WTC11 (cell line): ENCODE results near the gene SLC5A9. TPM values are rescaled to one million over a fixed set of nuclear protein-coding genes. Genes with fewer than 3 reads are reported as not detected.

ENCODE experiments used
- ATAC-seq: fragments of 200-7000 bp; cut with Tn5 transposase; 2 replicates; pipeline ENCODE4 v1.10.0; 2021; ENCODE audit warnings: mild to moderate bottlenecking, moderate library complexity
- CTCF ChIA-PET: fragments of 300-600 bp; sonication (Branson Sonifier 250); formaldehyde crosslinking; loops from one replicate; lab custom pipeline; 2021; ENCODE audit warnings: antibody characterized with exemption; lab: Charles Lee
- POLR2A ChIA-PET: fragments of 350-600 bp; sonication (Branson Sonifier 250); formaldehyde crosslinking; loops from one replicate; lab custom pipeline; 2021; ENCODE audit warnings: antibody characterized with exemption; lab: Charles Lee
- DNase-seq: peaks from one replicate; pipeline ENCODE4 v3.0.0; 2021; ENCODE audit warnings: low spot score
- H3K27ac Mint-ChIP-seq: 2 replicates; pipeline ENCODE4 v1.8.0; 2021; ENCODE audit warnings: mixed read lengths
- H3K27me3 Mint-ChIP-seq: 2 replicates; pipeline ENCODE4 v1.8.0; 2021; ENCODE audit warnings: low read depth, mild to moderate bottlenecking, moderate library complexity, mixed read lengths
- H3K36me3 Mint-ChIP-seq: 2 replicates; pipeline ENCODE4 v1.8.0; 2021; ENCODE audit warnings: mixed read lengths
- H3K4me1 Mint-ChIP-seq: 2 replicates; pipeline ENCODE4 v1.8.0; 2022; ENCODE audit warnings: mixed read lengths
- H3K4me3 Mint-ChIP-seq: 2 replicates; pipeline ENCODE4 v1.8.0; 2021; ENCODE audit warnings: mild to moderate bottlenecking, moderate library complexity, mixed read lengths
- H3K9me3 Mint-ChIP-seq: 2 replicates; pipeline ENCODE4 v1.8.0; 2021; ENCODE audit warnings: mixed read lengths
- ATF3 ChIP-seq: sonication (generic); formaldehyde crosslinking; conservative IDR thresholded peaks from 2 replicates; pipeline ENCODE4 v1.8.1; 2022; ENCODE audit warnings: mild to moderate bottlenecking, missing genetic modification reagents
- CREB1 ChIP-seq: sonication (generic); formaldehyde crosslinking; IDR thresholded peaks from 2 replicates; pipeline ENCODE4 v1.8.0; 2023; ENCODE audit warnings: mild to moderate bottlenecking, missing genetic modification reagents
- CREM ChIP-seq: sonication (generic); formaldehyde crosslinking; IDR thresholded peaks from 2 replicates; pipeline ENCODE4 v1.8.1; 2022; ENCODE audit warnings: mild to moderate bottlenecking, missing genetic modification reagents, moderate library complexity
- CTCF ChIP-seq: fragments of 200-600 bp; IDR thresholded peaks from 2 replicates; pipeline ENCODE4 v1.8.0; 2022; ENCODE audit warnings: antibody characterized with exemption
- ELF4 ChIP-seq: sonication (generic); formaldehyde crosslinking; IDR thresholded peaks from 2 replicates; pipeline ENCODE4 v1.8.1; 2022; ENCODE audit warnings: low read depth, mild to moderate bottlenecking, moderate library complexity, missing genetic modification reagents
- EMX1 ChIP-seq: fragments of 250-450 bp; sonication (Bioruptor Pico); IDR thresholded peaks from 2 replicates; pipeline ENCODE4 v1.8.0; 2021; ENCODE audit warnings: mild to moderate bottlenecking
- FOXK1 ChIP-seq: sonication (generic); formaldehyde crosslinking; IDR thresholded peaks from 2 replicates; pipeline ENCODE4 v1.8.0; 2022; ENCODE audit warnings: mild to moderate bottlenecking, moderate library complexity, missing genetic modification reagents
- FOXP1 ChIP-seq: sonication (generic); formaldehyde crosslinking; IDR thresholded peaks from 2 replicates; pipeline ENCODE4 v1.8.0; 2022; ENCODE audit warnings: missing genetic modification reagents, mild to moderate bottlenecking, moderate library complexity, borderline replicate concordance
- FOXP4 ChIP-seq: sonication (generic); formaldehyde crosslinking; IDR thresholded peaks from 2 replicates; pipeline ENCODE4 v1.8.0; 2022; ENCODE audit warnings: mild to moderate bottlenecking, missing genetic modification reagents
- GTF2I ChIP-seq: fragments of 250-450 bp; sonication (Bioruptor Pico); conservative IDR thresholded peaks from 2 replicates; pipeline ENCODE4 v1.4.0; 2021; ENCODE audit warnings: mild to moderate bottlenecking
- HMGA2 ChIP-seq: fragments of 250-450 bp; sonication (Bioruptor Pico); IDR thresholded peaks from 2 replicates; pipeline ENCODE4 v1.4.0; 2021; ENCODE audit warnings: mild to moderate bottlenecking, moderate library complexity
- MAX ChIP-seq: sonication (generic); formaldehyde crosslinking; IDR thresholded peaks from 2 replicates; pipeline ENCODE4 v1.8.0; 2022; ENCODE audit warnings: mild to moderate bottlenecking, missing genetic modification reagents
- NR1H2 ChIP-seq: sonication (generic); formaldehyde crosslinking; IDR thresholded peaks from 2 replicates; pipeline ENCODE4 v1.9.0; 2021; ENCODE audit warnings: mild to moderate bottlenecking, moderate library complexity, missing genetic modification reagents
- OVOL2 ChIP-seq: fragments of 250-450 bp; sonication (Bioruptor Pico); IDR thresholded peaks from 2 replicates; pipeline ENCODE4 v1.9.0; 2021; ENCODE audit warnings: mild to moderate bottlenecking, borderline replicate concordance
- PRDM15 ChIP-seq: sonication (generic); formaldehyde crosslinking; IDR thresholded peaks from 2 replicates; pipeline ENCODE4 v1.8.0; 2022; ENCODE audit warnings: missing genetic modification reagents
- TEAD1 ChIP-seq: sonication (generic); formaldehyde crosslinking; IDR thresholded peaks from 2 replicates; pipeline ENCODE4 v1.8.0; 2022; ENCODE audit warnings: mild to moderate bottlenecking, missing genetic modification reagents
- USF2 ChIP-seq: sonication (generic); formaldehyde crosslinking; IDR thresholded peaks from 2 replicates; pipeline ENCODE4 v1.8.1; 2023; ENCODE audit warnings: mild to moderate bottlenecking, missing genetic modification reagents, moderate library complexity
- ZBTB21 ChIP-seq: sonication (generic); formaldehyde crosslinking; IDR thresholded peaks from 2 replicates; pipeline ENCODE4 v1.8.1; 2023; ENCODE audit warnings: mild to moderate bottlenecking, missing genetic modification reagents, borderline replicate concordance
- ZNF232 ChIP-seq: sonication (generic); formaldehyde crosslinking; IDR thresholded peaks from 2 replicates; pipeline ENCODE4 v1.8.0; 2022; ENCODE audit warnings: mild to moderate bottlenecking, missing genetic modification reagents
- ZNF263 ChIP-seq: sonication (generic); formaldehyde crosslinking; IDR thresholded peaks from 2 replicates; pipeline ENCODE4 v1.8.1; 2022; ENCODE audit warnings: low read depth, mild to moderate bottlenecking, moderate library complexity, missing genetic modification reagents
- total RNA-seq: library from RNA; stranded (reverse); gene quantifications from 3 replicates; pipeline ENCODE4 v1.2.3, GENCODE V29; 2021

SLC5A9 gene
- total RNA-seq, 1 experiment from 2014 or later, result 0.22 TPM

- no peaks in the 10 kb centered on the region; the same call in 1 of the 2 replicates for H3K27me3 Mint-ChIP-seq
- H3K27ac Mint-ChIP-seq, result no peak overlapping the region
- CTCF ChIA-PET, result interaction anchor here (1.4 kb wide), 2 partner anchors 10 to 284 kb away, joined by 3 to 5 read pairs; no protein-coding TSS in a partner anchor
- H3K4me3 Mint-ChIP-seq, result no peak overlapping the region
- POLR2A ChIA-PET, result no interaction called here
- no peaks in the 10 kb centered on the region for H3K9me3 Mint-ChIP-seq
- H3K36me3 Mint-ChIP-seq, result no peaks in the 10 kb centered on the region
- H3K4me1 Mint-ChIP-seq, result peaks cover 8% of the 10 kb centered on the region
- no peak for DNase-seq
- ATAC-seq, result no peak
- no peak for TF ChIP-seq GTF2I (CRISPR knock-in tag)
- no peak for TF ChIP-seq HMGA2 (CRISPR knock-in tag)
- no peak for TF ChIP-seq ELF4 (CRISPR knock-in tag)
- TF ChIP-seq ZBTB21 (CRISPR knock-in tag), result no peak
- TF ChIP-seq FOXK1 (CRISPR knock-in tag), result no peak
- TF ChIP-seq FOXP1, result no peak
- TF ChIP-seq MAX (CRISPR knock-in tag), result no peak
- no peak for TF ChIP-seq NR1H2 (CRISPR knock-in tag)
- no peak for TF ChIP-seq CREB1 (CRISPR knock-in tag)
- no peak for TF ChIP-seq ZNF232 (CRISPR knock-in tag)
- TF ChIP-seq USF2 (CRISPR knock-in tag), result no peak
- TF ChIP-seq CTCF, result no peak
- TF ChIP-seq OVOL2 (CRISPR knock-in tag), result no peak
Observed at GRCh38 chr1:48246727-48247126, 24.2 kb downstream of the SLC5A9 start.

- H3K36me3 Mint-ChIP-seq, result no peaks in the 10 kb centered on the region
- POLR2A ChIA-PET, result no interaction called here
- ATAC-seq (no peak), DNase-seq (no peak)
- H3K4me1 Mint-ChIP-seq, result peaks cover 8% of the 10 kb centered on the region
- no peaks in the 10 kb centered on the region; the same call in 1 of the 2 replicates for H3K27me3 Mint-ChIP-seq
- TF ChIP-seq PRDM15 (CRISPR knock-in tag), result no peak
- TF ChIP-seq ZNF263, result no peak
- no peak for TF ChIP-seq CREM (CRISPR knock-in tag)
- TF ChIP-seq ATF3 (CRISPR knock-in tag), result no peak
- TF ChIP-seq FOXP4, result no peak
- TF ChIP-seq EMX1 (CRISPR knock-in tag), result no peak
- no peak for TF ChIP-seq TEAD1 (CRISPR knock-in tag)
- TF ChIP-seq ZNF232 (CRISPR knock-in tag), result no peak
- TF ChIP-seq, all 79 proteins: peak for 0
- CTCF ChIA-PET, result no interaction called here
- Mint-ChIP-seq H3K4me3 (no peak overlapping the region), H3K9me3 (no peaks in the 10 kb centered on the region), H3K27ac (no peak overlapping the region)
Observed at GRCh38 chr1:48248356-48248755, 25.8 kb downstream of the SLC5A9 start.
